Stomach (tissue), 9 donors: ENCODE measurements around the gene AMBP. TPM values are rescaled to one million over a fixed set of nuclear protein-coding genes. Genes with fewer than 3 reads are reported as not detected.

Source experiments
- DNase-seq, 2 donors: peaks; one replicate each; pipeline versions ENCODE4 v3.0.0 to v3.0.0-alpha.2; 2013 to 2019
- H3K27ac ChIP-seq, 5 donors: fragments of 200-600 bp in 4 of 5; sonication (generic) in 4 of 5; one replicate each; pipeline ENCODE4 v1.5.1; 2013 to 2019; ENCODE audit warnings: mild to moderate bottlenecking in 1 of 5, moderate library complexity in 1 of 5
- H3K27me3 ChIP-seq, 3 donors: fragments of 200-600 bp; sonication (generic); one replicate each; pipeline ENCODE4 v1.5.1; 2017 to 2019; ENCODE audit warnings: mixed run types in 1 of 3
- H3K36me3 ChIP-seq, 4 donors: fragments of 200-600 bp; sonication (generic); 1 replicate in 3 of 4; 2 replicates in 1 of 4; pipeline ENCODE4 v1.5.1; 2016 to 2019
- H3K4me1 ChIP-seq, 4 donors: fragments of 200-600 bp; sonication (generic); one replicate each; pipeline ENCODE4 v1.5.1; 2016 to 2019
- H3K4me3 ChIP-seq, 4 donors: fragments of 200-600 bp; sonication (generic) in 3 of 4; one replicate each; pipeline ENCODE4 v1.5.1; 2016 to 2019; ENCODE audit warnings: mild to moderate bottlenecking in 1 of 4
- H3K9me3 ChIP-seq, 4 donors: fragments of 200-600 bp; sonication (generic); one replicate each; pipeline ENCODE4 v1.5.1; 2016 to 2019
- CTCF ChIP-seq, 7 experiments: fragments of 450-650 bp in 4 of 7; fragments of 200-600 bp in 3 of 7; sonication (generic) in 3 of 7; IDR thresholded peaks; one replicate each; pipeline ENCODE4 v1.5.1; 2016 to 2019; ENCODE audit warnings: antibody characterized with exemption in 7 of 7, control low read depth in 2 of 7, mild to moderate bottlenecking in 1 of 7
- EP300 ChIP-seq: sonication (generic); formaldehyde crosslinking; IDR thresholded peaks from one replicate; pipeline ENCODE4 v1.6.1; 2017; ENCODE audit warnings: antibody characterized with exemption
- POLR2A ChIP-seq, 4 donors: fragments of 450-650 bp; IDR thresholded peaks; one replicate each; pipeline ENCODE4 v1.6.1; 2016; ENCODE audit warnings: antibody characterized with exemption in 4 of 4, control low read depth in 2 of 4, mild to moderate bottlenecking in 1 of 4, moderate library complexity in 1 of 4
- POLR2AphosphoS5 ChIP-seq, 3 donors: sonication (generic); formaldehyde crosslinking; IDR thresholded peaks; one replicate each; pipeline ENCODE4 v1.6.1; 2016; ENCODE audit warnings: antibody characterized with exemption in 3 of 3
- WGBS, 5 donors: extraction: QIAGEN DNeasy Blood & Tissue Kit in 3 of 5; methylation state at CpG; one replicate each; pipeline versions ENCODE4 v1.1.5 to v1.1.7; 2013 to 2018; 5-methylcytosine and 5-hydroxymethylcytosine counted together
- intact Hi-C: fragments of 100-400 bp; cut with DNase I; formaldehyde crosslinking; loops from one replicate; pipeline ENCODE4 v1.15.1; 2023; ENCODE audit warnings: low total_unique reads
- polyA plus RNA-seq, 3 donors: library from polyadenylated mRNA; stranded (reverse); fragments of 200-250 nt; gene quantifications; one replicate each; pipeline ENCODE4 v1.2.3, GENCODE V29; 2013
- total RNA-seq, 5 donors: library from RNA; depleted of rRNA; stranded (reverse); fragments of >200 nt; gene quantifications; one replicate each; pipeline versions ENCODE4 v1.1.0 to v1.2.3, GENCODE V29; 2014 to 2016
- donor health status: healthy with polysubstance abuse.
- donor health status: Bipolar disorder and iron deficiency.
- donor health status: healthy.

AMBP gene
- total and polyA plus RNA-seq, 8 donors, result 0.89 to 3.3 (median 2.5) TPM; not detected in 2

GRCh38 chr9:114070188-114071103 lies 7.7 kb downstream of the AMBP start:
- intact Hi-C loops, result no loop called here
- H3K4me1 ChIP-seq, result peaks cover 8 to 21% (median 16%) of the 10 kb centered on the region in 4 donors
- DNase-seq, result no peak

GRCh38 chr9:114069476-114070187 lies 8.5 kb downstream of the AMBP start:
- H3K27ac ChIP-seq, result no peak overlapping the region
- H3K9me3 ChIP-seq, result no peaks in the 10 kb centered on the region
- TF ChIP-seq POLR2A (IDR thresholded peaks at IDR 0.05), result no peak
- no peak for TF ChIP-seq EP300
- H3K4me3 ChIP-seq, result no peak overlapping the region
- WGBS, 5 donors, result 84 to 95% (median 94%) methylated on average over 7 to 9 of the region's 9 CpGs
- intact Hi-C loops, result no loop called here
- no peak for DNase-seq
- no peaks in the 10 kb centered on the region for H3K36me3 ChIP-seq
- peaks cover 8 to 21% (median 16%) of the 10 kb centered on the region in 4 donors for H3K4me1 ChIP-seq
- H3K27me3 ChIP-seq, result no peaks in the 10 kb centered on the region

More at GRCh38 chr9:114070188-114071103, 7.7 kb downstream of the AMBP start:
- Histone ChIP-seq H3K4me3 (no peak overlapping the region), H3K36me3 (no peaks in the 10 kb centered on the region), H3K27ac (no peak overlapping the region), H3K27me3 (no peaks in the 10 kb centered on the region), H3K9me3 (no peaks in the 10 kb centered on the region)
- TF ChIP-seq EP300 (no peak), CTCF (IDR thresholded peaks at IDR 0.05) (no peak), POLR2AphosphoS5 (IDR thresholded peaks at IDR 0.05) (no peak), POLR2A (IDR thresholded peaks at IDR 0.05) (no peak)
- WGBS, 5 donors, result 88 to 96% (median 90%) methylated on average over 6 to 17 of the region's 17 CpGs

- Histone ChIP-seq H3K36me3 (no peaks in the 10 kb centered on the region), H3K27ac (no peak overlapping the region), H3K4me3 (no peak overlapping the region), H3K27me3 (no peaks in the 10 kb centered on the region), H3K4me1 (no peaks in the 10 kb centered on the region), H3K9me3 (no peaks in the 10 kb centered on the region)
- TF ChIP-seq CTCF (IDR thresholded peaks at IDR 0.05) (no peak), POLR2A (IDR thresholded peaks at IDR 0.05) (no peak), EP300 (no peak), POLR2AphosphoS5 (IDR thresholded peaks at IDR 0.05) (no peak)
- no peak for DNase-seq
- intact Hi-C loops, result no loop called here
- 83 to 93% (median 91%) methylated on average over 8 of the region's 8 CpGs for WGBS, 5 donors
Observed at GRCh38 chr9:114065304-114065703, 12.8 kb downstream of the AMBP start.

- intact Hi-C loops, result no loop called here
- peaks cover 0 to 12% (median 0%) of the 10 kb centered on the region in 4 donors for H3K4me1 ChIP-seq
- H3K36me3 ChIP-seq, result peaks cover 0 to 11% (median 2%) of the 10 kb centered on the region in 4 donors
- no peaks in the 10 kb centered on the region for H3K9me3 ChIP-seq
- TF ChIP-seq EP300 (no peak), CTCF (IDR thresholded peaks at IDR 0.05) (no peak), POLR2A (IDR thresholded peaks at IDR 0.05) (no peak), POLR2AphosphoS5 (IDR thresholded peaks at IDR 0.05) (no peak)
- no peaks in the 10 kb centered on the region for H3K27me3 ChIP-seq
- no peak overlapping the region for H3K4me3 ChIP-seq
- no peak overlapping the region for H3K27ac ChIP-seq
- DNase-seq, result no peak
- 63 to 76% (median 73%) methylated on average over 4 of the region's 4 CpGs for WGBS, 5 donors
Observed at GRCh38 chr9:114061830-114062474, 16.1 kb downstream of the AMBP start.
